ENCODE results near the gene ADAMTS3.
"Not testable (repeated sequence)": the region's sequence is repeated elsewhere in the genome, so short reads cannot be mapped to it uniquely, and the experiment has no call there.

Gene ADAMTS3

GRCh38 chr4:72432975-72433374 is 136.0 kb downstream of the ADAMTS3 start:
- DNase-seq (ENCODE audit: low spot score): no peak
- in situ Hi-C loops (cut with MboI; ENCODE audit: low sequenced_read_pairs, unreplicated experiment): no loop called here
- TF ChIP-seq CTCF (IDR thresholded peaks at IDR 0.05; ENCODE audit: borderline replicate concordance, control extremely low read depth, extremely low read depth, insufficient read depth, missing control alignments): no peak

GRCh38 chr4:72432282-72432681 is 136.7 kb downstream of the ADAMTS3 start:
- no peak for TF ChIP-seq CTCF (IDR thresholded peaks at IDR 0.05; ENCODE audit: borderline replicate concordance, control extremely low read depth, extremely low read depth, insufficient read depth, missing control alignments)
- in situ Hi-C loops (cut with MboI; ENCODE audit: low sequenced_read_pairs, unreplicated experiment): no loop called here
- DNase-seq (ENCODE audit: low spot score): no peak

- TF ChIP-seq CTCF (IDR thresholded peaks at IDR 0.05; ENCODE audit: borderline replicate concordance, control extremely low read depth, extremely low read depth, insufficient read depth, missing control alignments): no peak
- in situ Hi-C loops (cut with MboI; ENCODE audit: low sequenced_read_pairs, unreplicated experiment): no loop called here
- no peak for DNase-seq (ENCODE audit: low spot score)
Observed at GRCh38 chr4:72430988-72431387, 138.0 kb downstream of the ADAMTS3 start.

GRCh38 chr4:72430050-72430449 is 139.0 kb downstream of the ADAMTS3 start:
- no peak for TF ChIP-seq CTCF (IDR thresholded peaks at IDR 0.05; ENCODE audit: borderline replicate concordance, control extremely low read depth, extremely low read depth, insufficient read depth, missing control alignments)
- DNase-seq (ENCODE audit: low spot score): no peak
- in situ Hi-C loops (cut with MboI; ENCODE audit: low sequenced_read_pairs, unreplicated experiment): no loop called here

- in situ Hi-C loops (cut with MboI; ENCODE audit: low sequenced_read_pairs, unreplicated experiment): no loop called here
Observed at GRCh38 chr4:72429397-72429889, 139.6 kb downstream of the ADAMTS3 start.

GRCh38 chr4:72427057-72427456 is 142.0 kb downstream of the ADAMTS3 start:
- no peak for DNase-seq (ENCODE audit: low spot score)
- TF ChIP-seq CTCF (IDR thresholded peaks at IDR 0.05; ENCODE audit: borderline replicate concordance, control extremely low read depth, extremely low read depth, insufficient read depth, missing control alignments): no peak
- in situ Hi-C loops (cut with MboI; ENCODE audit: low sequenced_read_pairs, unreplicated experiment): no loop called here

More at GRCh38 chr4:72429397-72429889, 139.6 kb downstream of the ADAMTS3 start:
- no peak for TF ChIP-seq CTCF (IDR thresholded peaks at IDR 0.05; ENCODE audit: borderline replicate concordance, control extremely low read depth, extremely low read depth, insufficient read depth, missing control alignments)
- no peak for DNase-seq (ENCODE audit: low spot score)

GRCh38 chr4:72425908-72426307 is 143.1 kb downstream of the ADAMTS3 start:
- in situ Hi-C loops (cut with MboI; ENCODE audit: low sequenced_read_pairs, unreplicated experiment); DNase-seq (ENCODE audit: low spot score): not testable (repeated sequence)
